GM12891 (cell line): ENCODE data around the gene PSMC3.

Experiments
- PAX5 ChIP-seq: IDR thresholded peaks from 2 replicates; pipeline ENCODE4 v1.6.1; 2011; ENCODE audit warnings: low read length, moderate library complexity, mild to moderate bottlenecking; ENCODE audit not compliant: insufficient read depth, severe bottlenecking
- POLR2A ChIP-seq: IDR thresholded peaks from 2 replicates; pipeline ENCODE4 v1.6.1; 2011; ENCODE audit warnings: low read depth, low read length, control low read depth
- POLR2AphosphoS5 ChIP-seq: IDR thresholded peaks from 2 replicates; pipeline ENCODE4 v1.6.1; 2011; ENCODE audit warnings: low read depth, low read length, control low read depth
- TAF1 ChIP-seq: IDR thresholded peaks from 2 replicates; pipeline ENCODE4 v1.6.1; 2011; ENCODE audit warnings: low read depth, low read length, control low read depth

- no peak for TF ChIP-seq POLR2A
- TF ChIP-seq POLR2AphosphoS5: no peak
- TF ChIP-seq TAF1: no peak
- TF ChIP-seq PAX5: no peak
These were observed 17.6 kb upstream of the PSMC3 start for GRCh38 chr11:47443817-47444216.
